ENCODE measurements around the gene GGT6. TPM values are rescaled to one million over a fixed set of nuclear protein-coding genes. Genes with fewer than 3 reads are reported as not detected.

GGT6 gene
- total RNA-seq, 4 donors from 2014 or later, result 0.21 to 4.4 (median 0.29) TPM; not detected in 1

- peak overlapping the region in 1 of 2 donors; percentile 16 for H3K4me3 ChIP-seq
- H3K9me3 ChIP-seq, result no peaks in the 10 kb centered on the region
- peak overlapping the region in 1 of 2 donors; percentile 52 for H3K27ac ChIP-seq
- intact Hi-C loops (cut with DNase I; ENCODE audit: low total_unique reads), result no loop called here
- no peaks in the 10 kb centered on the region for H3K36me3 ChIP-seq
- peaks cover 0 to 13% of the 10 kb centered on the region in 2 donors for H3K4me1 ChIP-seq
- no peak for TF ChIP-seq POLR2A (IDR thresholded peaks at IDR 0.05)
- no peak for TF ChIP-seq CTCF (IDR thresholded peaks at IDR 0.05)
- no peaks in the 10 kb centered on the region for H3K27me3 ChIP-seq
- DNase-seq, result no peak
These were observed 24.6 kb downstream of the GGT6 start for GRCh38 chr17:4535667-4536258.

- intact Hi-C loops (cut with DNase I; ENCODE audit: low total_unique reads), result no loop called here
- Histone ChIP-seq H3K36me3 (no peaks in the 10 kb centered on the region), H3K9me3 (no peaks in the 10 kb centered on the region), H3K4me1 (peaks cover 0 to 13% of the 10 kb centered on the region in 2 donors), H3K27me3 (no peaks in the 10 kb centered on the region), H3K27ac (no peak overlapping the region), H3K4me3 (no peak overlapping the region)
- DNase-seq, result no peak
- no peak for TF ChIP-seq POLR2A (IDR thresholded peaks at IDR 0.05)
- no peak for TF ChIP-seq CTCF (IDR thresholded peaks at IDR 0.05)
These were observed 25.3 kb downstream of the GGT6 start for GRCh38 chr17:4534928-4535666.

- DNase-seq, result no peak
- no peaks in the 10 kb centered on the region for H3K36me3 ChIP-seq
- peaks cover 0 to 13% of the 10 kb centered on the region in 2 donors for H3K4me1 ChIP-seq
- no peaks in the 10 kb centered on the region for H3K27me3 ChIP-seq
- intact Hi-C loops (cut with DNase I; ENCODE audit: low total_unique reads), result no loop called here
- no peak overlapping the region for H3K4me3 ChIP-seq
- H3K9me3 ChIP-seq, result no peaks in the 10 kb centered on the region
- TF ChIP-seq POLR2A (IDR thresholded peaks at IDR 0.05), result no peak
- no peak for TF ChIP-seq CTCF (IDR thresholded peaks at IDR 0.05)
- H3K27ac ChIP-seq, result peak overlapping the region in 1 of 2 donors; percentile 17
These were observed 25.9 kb downstream of the GGT6 start for GRCh38 chr17:4534515-4534914.

- H3K36me3 ChIP-seq, result no peaks in the 10 kb centered on the region
- H3K27ac ChIP-seq, result peak overlapping the region; percentile 15 to 17
- peaks cover 0 to 13% of the 10 kb centered on the region in 2 donors for H3K4me1 ChIP-seq
- DNase-seq, result no peak
- TF ChIP-seq POLR2A (IDR thresholded peaks at IDR 0.05), result no peak
- TF ChIP-seq CTCF (IDR thresholded peaks at IDR 0.05), result no peak
- intact Hi-C loops (cut with DNase I; ENCODE audit: low total_unique reads), result no loop called here
- H3K9me3 ChIP-seq, result no peaks in the 10 kb centered on the region
- H3K27me3 ChIP-seq, result no peaks in the 10 kb centered on the region
- H3K4me3 ChIP-seq, result no peak overlapping the region
These were observed 26.6 kb downstream of the GGT6 start for GRCh38 chr17:4533523-4534504.
